GM21723 (cell line): Measurements from ENCODE around the gene CD109.
"Not testable (repeated sequence)": the region's sequence is repeated elsewhere in the genome, so short reads cannot be mapped to it uniquely, and the experiment has no call there.

Experiments used
- ATAC-seq: cut with Tn5 transposase; IDR thresholded peaks from one replicate; pipeline ENCODE4 v1.9.1; 2021; ENCODE audit warnings: mild to moderate bottlenecking, moderate library complexity; ENCODE audit not compliant: unreplicated experiment

The CD109 gene

GRCh38 chr6:73683574-73683973 lies 12.4 kb upstream of the CD109 start:
- ATAC-seq: not testable (repeated sequence)

GRCh38 chr6:73688351-73688750 lies 7.7 kb upstream of the CD109 start:
- ATAC-seq: no peak

GRCh38 chr6:73690056-73690455 lies 5.9 kb upstream of the CD109 start:
- ATAC-seq: no peak

- ATAC-seq: no peak
Measured at GRCh38 chr6:73691512-73691911, 4.5 kb upstream of the CD109 start.

GRCh38 chr6:73694711-73695411 lies 1.1 kb upstream of the CD109 start:
- no peak for ATAC-seq

- ATAC-seq: no peak
Measured at GRCh38 chr6:73696966-73697655, 1.1 kb downstream of the CD109 start.

- ATAC-seq: no peak
Measured at GRCh38 chr6:73699676-73700459, 3.9 kb downstream of the CD109 start.

GRCh38 chr6:73702444-73702843 lies 6.4 kb downstream of the CD109 start:
- ATAC-seq: no peak

- ATAC-seq: no peak
Measured at GRCh38 chr6:73703466-73703865, 7.5 kb downstream of the CD109 start.

- no peak for ATAC-seq
Measured at GRCh38 chr6:73704260-73704659, 8.3 kb downstream of the CD109 start.

- no peak for ATAC-seq
Measured at GRCh38 chr6:73704798-73705197, 8.8 kb downstream of the CD109 start.

- ATAC-seq: no peak
Measured at GRCh38 chr6:73706971-73707370, 11.0 kb downstream of the CD109 start.

GRCh38 chr6:73710470-73710869 lies 14.5 kb downstream of the CD109 start:
- ATAC-seq: no peak

- no peak for ATAC-seq
Measured at GRCh38 chr6:73710948-73711347, 14.9 kb downstream of the CD109 start.

GRCh38 chr6:73712535-73713173 lies 16.7 kb downstream of the CD109 start:
- no peak for ATAC-seq

GRCh38 chr6:73713426-73714147 lies 17.6 kb downstream of the CD109 start:
- ATAC-seq: no peak

- not testable (repeated sequence) for ATAC-seq
Measured at GRCh38 chr6:73715111-73715508, 19.1 kb downstream of the CD109 start.

- ATAC-seq: no peak
Measured at GRCh38 chr6:73719046-73719445, 23.0 kb downstream of the CD109 start.

GRCh38 chr6:73722318-73723060 lies 26.5 kb downstream of the CD109 start:
- peak; percentile 64 for ATAC-seq

GRCh38 chr6:73723480-73723879 lies 27.5 kb downstream of the CD109 start:
- not testable (repeated sequence) for ATAC-seq
